Activated CD4-positive, alpha-beta T cell treated with anti-CD3 and anti-CD28 coated beads, Interleukin-2, amount 50 U/mL, for 48 hours (primary cell): Measurements from ENCODE around the gene DISC1.
"Not testable (repeated sequence)": the region's sequence is repeated elsewhere in the genome, so short reads cannot be mapped to it uniquely, and the experiment has no call there.

Experiments used
- DNase-seq, 2 experiments: peaks; one replicate each; pipeline ENCODE4 v3.0.0-alpha.2; 2020

Gene DISC1

GRCh38 chr1:231639819-231640218, 13.2 kb downstream of the DISC1 start:
- no peak for DNase-seq

DNA sequence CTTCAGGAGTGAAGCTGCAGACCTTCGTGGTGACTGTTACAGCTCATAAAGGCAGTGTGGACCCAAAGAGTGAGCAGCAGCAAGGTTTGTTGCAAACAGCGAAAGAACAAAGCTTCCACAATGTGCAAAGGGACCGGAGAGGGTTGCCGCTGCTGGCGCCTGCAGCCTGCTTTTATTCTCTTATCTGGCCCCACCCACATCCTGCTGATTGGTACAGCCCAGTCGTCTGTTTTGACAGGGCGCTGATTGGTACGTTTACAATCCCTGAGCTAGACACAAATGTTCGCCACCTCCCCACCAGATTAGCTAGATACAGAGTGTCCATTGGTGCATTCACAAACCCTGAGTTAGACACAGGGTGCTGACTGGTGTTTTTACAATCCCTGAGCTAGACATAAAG, 14.9 kb downstream of the DISC1 start:
- DNase-seq = not testable (repeated sequence)

DNA sequence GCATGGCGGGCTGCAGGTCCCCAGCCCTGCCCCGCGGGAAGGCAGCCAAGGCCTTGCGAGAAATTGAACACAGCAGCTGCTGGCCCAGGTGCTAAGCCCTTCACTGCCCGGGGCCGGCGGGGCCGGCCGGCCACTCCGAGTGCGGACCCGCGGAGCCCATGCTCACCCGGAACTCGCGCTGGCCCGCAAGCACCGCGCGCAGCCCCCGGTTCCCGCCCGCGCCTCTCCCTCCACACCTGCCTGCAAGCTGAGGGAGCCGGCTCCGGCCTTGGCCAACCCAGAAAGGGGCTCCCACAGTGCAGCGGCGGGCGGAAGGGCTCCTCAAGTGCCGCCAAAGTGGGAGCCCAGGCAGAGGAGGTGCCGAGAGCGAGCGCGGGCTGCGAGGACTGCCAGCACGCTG, 15.5 kb downstream of the DISC1 start:
- not testable (repeated sequence) for DNase-seq

- no peak for DNase-seq
Observed at GRCh38 chr1:231642618-231643017, 16.0 kb downstream of the DISC1 start.

GRCh38 chr1:231643071-231643934, 16.7 kb downstream of the DISC1 start:
- DNase-seq = no peak

DNA sequence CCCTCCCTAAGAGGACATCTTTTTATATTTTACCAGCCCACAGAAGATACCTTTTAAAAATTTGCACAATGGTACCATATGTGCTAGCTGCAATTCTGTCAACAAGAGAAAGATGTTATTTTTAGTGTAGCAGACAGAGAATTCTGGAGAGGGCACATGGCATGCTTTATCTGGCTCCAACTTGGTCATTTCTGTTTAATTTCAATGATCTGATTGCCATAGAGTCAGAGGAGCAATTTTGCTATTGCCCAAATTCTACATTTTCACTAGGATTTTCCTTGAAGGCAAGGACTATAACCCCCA, 17.3 kb downstream of the DISC1 start:
- no peak for DNase-seq

GRCh38 chr1:231645634-231646033, 19.0 kb downstream of the DISC1 start:
- not testable (repeated sequence) for DNase-seq

- DNase-seq = not testable (repeated sequence)
Observed at GRCh38 chr1:231646165-231646564, 19.6 kb downstream of the DISC1 start.

DNA sequence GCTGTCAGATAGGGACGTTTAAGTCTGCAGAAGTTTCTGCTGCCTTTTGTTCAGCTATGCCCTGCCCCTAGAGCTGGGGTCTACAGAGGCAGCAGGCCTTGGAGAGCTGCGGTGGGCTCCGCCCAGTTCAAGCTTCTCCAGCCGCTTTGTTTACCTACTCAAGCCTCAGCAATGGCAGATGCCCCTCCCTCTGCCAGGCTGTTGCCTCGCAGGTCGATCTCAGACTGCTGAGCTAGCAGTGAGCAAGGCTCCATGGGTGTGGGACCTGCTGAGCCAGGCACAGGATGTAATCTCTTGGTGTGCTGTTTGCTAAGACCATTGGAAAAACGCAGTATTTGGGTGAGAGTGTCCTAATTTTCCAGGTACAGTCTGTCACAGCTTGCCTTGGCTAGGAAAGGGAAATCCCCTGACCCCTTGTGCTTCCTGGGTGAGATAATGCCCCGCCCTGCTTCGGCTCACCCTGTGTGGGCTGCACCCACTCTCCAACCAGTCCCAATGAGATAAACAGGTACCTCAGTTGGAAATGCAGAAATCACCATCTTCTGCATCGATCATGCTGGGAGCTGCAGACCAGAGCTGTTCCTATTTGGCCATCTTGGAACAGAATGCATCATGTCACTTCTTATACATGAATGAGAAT, 25.2 kb downstream of the DISC1 start:
- peak in 1 of 2 experiments; percentile 4 for DNase-seq

DNA sequence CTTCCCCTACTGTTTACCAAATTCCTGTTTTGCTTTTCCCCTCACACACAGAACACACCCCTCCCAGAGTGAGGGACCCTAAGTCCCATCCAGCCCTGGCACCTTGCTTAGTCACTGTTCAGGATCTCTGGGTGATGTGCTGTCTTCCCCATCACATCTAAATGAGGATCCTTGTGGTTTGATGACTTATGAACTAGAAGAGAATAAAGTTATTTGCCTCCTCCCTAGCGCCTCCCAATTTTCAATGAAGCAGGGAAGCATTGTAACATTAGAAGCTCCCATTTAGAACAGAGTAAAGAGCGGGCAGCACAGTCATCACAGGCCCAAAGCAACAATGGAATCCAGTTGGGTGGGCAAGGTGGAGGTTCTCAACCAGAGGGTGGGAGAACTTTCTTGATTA, 27.0 kb downstream of the DISC1 start:
- DNase-seq = no peak

GRCh38 chr1:231656741-231657140, 30.2 kb downstream of the DISC1 start:
- no peak for DNase-seq

DNA sequence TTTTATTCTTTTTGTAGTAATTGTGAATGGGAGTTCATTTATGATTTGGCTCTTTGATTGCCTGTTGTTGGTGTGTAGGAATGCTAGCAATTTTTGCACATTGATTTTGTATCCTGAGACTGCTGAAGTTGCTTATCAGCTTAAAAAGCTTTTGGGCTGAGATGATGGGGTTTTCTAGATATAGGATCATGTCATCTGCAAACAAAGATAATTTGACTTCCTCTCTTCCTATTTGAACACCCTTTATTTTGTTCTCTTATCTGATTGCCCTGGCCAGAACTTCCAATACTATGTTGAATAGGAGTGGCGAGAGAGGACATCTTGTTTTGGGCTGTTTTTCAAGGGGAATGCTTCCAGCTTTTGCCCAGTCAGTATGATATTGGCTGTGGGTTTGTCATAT, 31.6 kb downstream of the DISC1 start:
- not testable (repeated sequence) for DNase-seq

DNA sequence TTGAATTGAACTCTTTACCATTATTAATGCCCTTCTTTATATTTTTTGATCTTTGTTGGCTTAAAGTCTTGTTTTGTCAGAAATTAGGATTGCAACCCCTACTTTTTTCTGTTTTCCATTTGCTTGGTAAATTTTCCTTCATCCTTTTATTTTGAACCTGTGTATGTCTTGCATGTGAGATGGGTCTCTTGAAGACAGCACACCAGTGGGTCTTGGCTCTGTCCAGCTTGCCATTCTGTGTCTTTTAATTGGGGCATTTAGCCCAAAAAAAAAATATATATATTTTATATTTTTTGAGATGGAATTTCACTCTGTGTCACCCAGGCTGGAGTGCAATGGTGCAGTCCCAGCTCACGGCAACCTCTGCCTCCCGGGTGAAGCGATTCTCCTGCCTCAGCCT, 33.6 kb downstream of the DISC1 start:
- no peak for DNase-seq

- no peak for DNase-seq
Observed at GRCh38 chr1:231663211-231663792, 36.7 kb downstream of the DISC1 start.

GRCh38 chr1:231665101-231665500, 38.5 kb downstream of the DISC1 start:
- no peak for DNase-seq

GRCh38 chr1:231665726-231666125, 39.1 kb downstream of the DISC1 start:
- DNase-seq = no peak

DNA sequence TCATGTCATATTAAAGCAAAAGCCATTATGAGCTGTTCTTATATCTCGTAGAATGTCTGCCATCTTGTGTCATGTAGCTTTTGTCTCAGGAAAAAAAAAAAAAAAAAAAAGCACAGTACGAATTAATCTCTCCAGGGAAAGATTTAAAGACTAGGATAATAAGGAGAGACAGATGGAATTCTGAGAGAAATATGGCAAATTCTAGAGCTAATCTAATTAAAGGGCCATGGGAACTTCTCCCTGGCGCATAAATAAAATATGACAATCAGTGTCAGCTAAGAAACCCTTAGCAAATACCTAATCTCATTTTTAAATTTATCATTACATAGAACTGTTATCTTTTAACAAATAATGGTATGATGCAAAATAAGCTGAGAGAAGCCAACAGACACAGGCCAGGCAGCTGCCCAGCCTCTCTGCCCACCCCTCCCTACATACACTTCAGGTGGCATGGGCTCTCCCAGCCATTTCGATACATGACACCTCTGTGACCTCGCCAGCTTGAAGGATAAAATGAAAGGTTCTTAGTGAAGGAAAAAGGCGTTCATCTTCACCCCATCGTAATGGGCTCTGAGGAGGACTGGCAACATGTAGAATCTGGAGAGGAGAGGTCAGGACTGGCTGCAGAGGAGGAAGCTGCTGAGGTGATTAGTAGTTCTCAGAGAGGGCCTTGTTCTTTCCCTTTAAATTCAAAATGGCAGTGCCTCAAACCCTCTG, 39.8 kb downstream of the DISC1 start:
- DNase-seq = no peak

DNA sequence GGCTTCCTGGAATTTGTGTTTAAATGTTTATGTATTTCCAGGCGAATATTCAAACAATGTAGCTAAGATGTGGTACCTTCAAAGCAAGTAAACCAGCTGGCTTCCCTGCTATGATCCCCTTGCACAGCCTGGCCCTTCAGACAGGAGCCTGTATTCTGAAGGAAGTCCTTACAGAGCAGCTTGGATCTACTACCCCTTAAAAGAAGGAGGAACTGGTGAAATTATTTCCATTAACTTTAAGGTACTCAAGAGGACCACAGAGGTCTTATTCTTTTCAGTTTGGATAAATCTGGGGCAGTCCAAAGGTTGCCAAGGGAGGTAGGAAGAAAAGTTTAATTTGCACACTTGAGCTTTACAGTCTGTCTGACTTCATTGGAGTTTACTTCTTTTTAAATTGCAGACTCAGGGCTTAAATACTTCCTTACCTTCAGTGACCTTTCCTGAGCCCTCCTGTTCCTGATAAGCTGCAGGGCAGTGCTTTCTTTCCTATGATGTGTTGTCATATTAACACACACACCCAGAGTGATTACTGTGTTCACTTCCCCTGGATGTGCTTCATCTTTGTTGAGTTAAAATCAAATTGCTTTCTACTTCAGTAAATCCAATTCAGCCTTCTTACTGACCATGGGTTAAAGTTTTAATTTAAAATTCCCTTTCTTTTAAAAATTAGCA, 40.5 kb downstream of the DISC1 start:
- DNase-seq = no peak

GRCh38 chr1:231667896-231668506, 41.4 kb downstream of the DISC1 start:
- DNase-seq = no peak

DNA sequence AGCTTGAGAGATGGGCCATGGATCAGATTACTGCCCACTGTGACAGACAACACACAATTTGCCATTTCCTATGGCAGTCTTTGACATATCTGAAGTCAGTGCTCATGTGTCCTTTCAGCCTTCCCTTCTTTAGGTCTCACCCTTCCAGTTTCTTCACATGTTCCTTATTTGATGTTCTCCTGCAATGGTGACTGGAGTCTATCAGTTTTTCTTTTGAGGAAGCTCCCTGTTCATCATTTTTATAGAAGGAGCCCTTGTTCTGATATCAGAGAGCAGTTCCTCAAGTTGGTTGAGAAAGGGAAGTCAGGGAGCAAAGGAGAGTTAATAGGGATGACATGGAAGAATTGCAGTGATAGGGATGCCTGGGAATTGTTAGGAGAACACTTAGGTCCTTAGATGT, 42.2 kb downstream of the DISC1 start:
- DNase-seq = no peak

GRCh38 chr1:231669864-231670621, 43.5 kb downstream of the DISC1 start:
- not testable (repeated sequence) for DNase-seq

DNA sequence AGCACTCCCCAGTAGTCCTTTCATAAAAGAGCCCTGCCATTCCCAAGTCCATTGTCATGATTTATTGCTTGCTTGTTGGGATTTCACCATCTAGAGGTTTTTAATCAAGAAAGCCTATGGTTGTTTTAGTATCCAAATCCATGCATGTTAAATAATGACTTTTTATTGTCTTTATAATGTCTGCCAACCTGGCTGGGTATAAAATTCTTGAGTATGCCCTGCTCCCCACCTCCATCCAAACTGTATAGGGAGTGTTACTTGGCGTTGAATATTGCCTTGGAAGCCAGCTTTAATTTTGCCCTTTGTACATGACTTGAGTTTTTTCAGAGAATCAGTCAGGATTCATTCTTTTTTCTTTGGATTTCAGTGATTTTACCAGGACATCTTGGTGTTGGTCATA, 44.2 kb downstream of the DISC1 start:
- DNase-seq = no peak
